ENCODE measurements around the gene NBEAL1.

- TF ChIP-seq CTCF (IDR thresholded peaks at IDR 0.05; ENCODE audit: control extremely low read depth in 1 of 3, insufficient read depth in 1 of 3, low read depth in 1 of 3, low read length in 3 of 3), result no peak
- no peak for TF ChIP-seq POU5F1 (IDR thresholded peaks at IDR 0.05; ENCODE audit: low read depth, low read length)
- TF ChIP-seq RFX5 (IDR thresholded peaks at IDR 0.05; ENCODE audit: borderline replicate concordance, low read depth, low read length), result no peak
- TF ChIP-seq EP300 (IDR thresholded peaks at IDR 0.05; ENCODE audit: borderline replicate concordance in 1 of 2, low read depth in 2 of 2, low read length in 2 of 2), result no peak
- TF ChIP-seq CBX5 (IDR thresholded peaks at IDR 0.05; ENCODE audit: low read depth, low read length), result no peak
- no peak for TF ChIP-seq POLR2A (IDR thresholded peaks at IDR 0.05; ENCODE audit: control extremely low read depth in 1 of 2, low read depth in 2 of 2, low read length in 2 of 2)
- no peak for TF ChIP-seq RAD21 (IDR thresholded peaks at IDR 0.05 in 1 of 2, conservative IDR thresholded peaks at IDR 0.05 in 1 of 2; ENCODE audit: low read depth in 2 of 2, low read length in 2 of 2)
- no peak; the same call in 1 of the 2 replicates for TF ChIP-seq SP1 (IDR thresholded peaks at IDR 0.05; ENCODE audit: low read depth, low read length)
- no peak for TF ChIP-seq ATF3 (IDR thresholded peaks at IDR 0.05; ENCODE audit: insufficient read depth, low read depth, low read length)
- no peak for TF ChIP-seq MAX (IDR thresholded peaks at IDR 0.05)
- TF ChIP-seq TAF1 (IDR thresholded peaks at IDR 0.05; ENCODE audit: low read depth, low read length), result no peak
- no peak for TF ChIP-seq MAFK (IDR thresholded peaks at IDR 0.05; ENCODE audit: low read depth, low read length)
- TF ChIP-seq SRF (IDR thresholded peaks at IDR 0.05; ENCODE audit: low read depth, low read length), result no peak
Observed at GRCh38 chr2:203238292-203238703, 223.6 kb downstream of the NBEAL1 start.
